Measurements from ENCODE around the gene ZNF565.
A peak's percentile ranks its signal among the peaks of the same experiment; 100 is the strongest.
"Not testable (repeated sequence)": the region's sequence is repeated elsewhere in the genome, so short reads cannot be mapped to it uniquely, and the experiment has no call there.

Gene ZNF565

DNA sequence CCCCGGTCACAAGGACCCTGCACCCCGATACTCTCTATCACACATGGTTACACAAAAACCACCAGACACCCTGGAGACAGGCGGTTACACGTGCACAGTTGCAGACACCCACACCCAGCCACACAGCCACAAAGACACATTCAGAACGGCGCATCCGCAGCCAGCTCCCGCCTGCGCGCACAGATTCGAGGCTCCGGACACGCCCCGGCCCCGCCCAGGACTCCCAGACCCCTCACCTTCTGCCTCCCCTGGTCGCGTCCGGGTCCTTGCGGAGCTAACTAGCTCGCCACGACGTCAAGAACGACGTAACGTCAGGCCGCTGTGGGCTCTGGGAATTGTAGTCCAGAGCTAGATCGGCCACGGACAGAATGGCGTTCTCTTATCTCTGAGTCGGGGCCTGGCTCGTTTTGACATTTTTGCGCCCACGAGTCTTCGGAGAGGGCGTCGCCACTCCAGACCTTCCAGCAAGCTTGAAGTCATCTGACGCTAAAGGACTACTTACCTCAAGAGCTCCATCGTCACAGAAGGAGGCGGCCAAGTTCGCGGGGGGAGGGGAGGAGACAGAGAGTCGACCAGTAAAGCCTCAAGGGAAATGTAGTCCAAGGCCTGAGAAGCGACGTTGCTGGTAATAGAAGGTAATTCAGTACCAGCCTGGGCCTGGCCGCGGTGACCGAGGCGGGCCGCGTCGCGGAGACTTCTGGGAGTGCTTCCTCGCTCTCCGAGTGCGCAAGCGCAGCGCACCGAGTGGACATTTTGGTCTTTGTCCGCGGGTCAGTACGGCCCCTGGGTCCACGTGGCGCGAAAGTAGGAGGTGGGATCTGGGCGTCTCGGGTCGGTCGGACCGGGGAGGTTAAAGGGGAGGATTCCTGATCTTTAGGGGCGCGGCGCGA, at the start of gene ZNF565, which contains the start of gene ZNF146:
ZNF565 (minus strand) TSS at position 280 of the 890 bp plus-strand sequence. CDS start 12,680 bp downstream, outside the sequence.
ZNF146 (plus strand) TSS at position 721 of the 890 bp plus-strand sequence. CDS start 21,335 bp downstream, outside the sequence.
- peak; percentile 98 for DNase-seq (ENCODE audit: low read depth)

DNA sequence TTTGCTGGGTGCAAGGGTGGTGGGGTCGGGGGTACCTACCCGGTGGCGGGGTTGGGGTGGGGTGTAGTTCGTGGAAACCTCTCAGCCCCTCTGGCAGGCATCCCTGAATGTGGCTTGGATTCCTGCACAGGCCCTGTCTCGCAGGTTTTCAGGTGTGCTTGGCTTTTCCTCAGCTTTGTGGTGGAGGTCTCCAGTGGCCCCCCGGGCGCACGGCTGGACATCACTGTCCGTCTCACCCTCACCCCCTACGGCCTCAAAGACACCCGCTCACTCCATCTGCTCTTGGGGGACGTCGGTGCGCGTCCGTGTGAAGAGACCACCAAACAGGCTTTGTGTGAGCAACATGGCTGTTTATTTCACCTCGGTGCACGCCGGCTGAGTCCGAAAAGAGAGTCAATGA, 44.7 kb upstream of the ZNF565 start:
- no peak for DNase-seq (ENCODE audit: low read depth)

DNA sequence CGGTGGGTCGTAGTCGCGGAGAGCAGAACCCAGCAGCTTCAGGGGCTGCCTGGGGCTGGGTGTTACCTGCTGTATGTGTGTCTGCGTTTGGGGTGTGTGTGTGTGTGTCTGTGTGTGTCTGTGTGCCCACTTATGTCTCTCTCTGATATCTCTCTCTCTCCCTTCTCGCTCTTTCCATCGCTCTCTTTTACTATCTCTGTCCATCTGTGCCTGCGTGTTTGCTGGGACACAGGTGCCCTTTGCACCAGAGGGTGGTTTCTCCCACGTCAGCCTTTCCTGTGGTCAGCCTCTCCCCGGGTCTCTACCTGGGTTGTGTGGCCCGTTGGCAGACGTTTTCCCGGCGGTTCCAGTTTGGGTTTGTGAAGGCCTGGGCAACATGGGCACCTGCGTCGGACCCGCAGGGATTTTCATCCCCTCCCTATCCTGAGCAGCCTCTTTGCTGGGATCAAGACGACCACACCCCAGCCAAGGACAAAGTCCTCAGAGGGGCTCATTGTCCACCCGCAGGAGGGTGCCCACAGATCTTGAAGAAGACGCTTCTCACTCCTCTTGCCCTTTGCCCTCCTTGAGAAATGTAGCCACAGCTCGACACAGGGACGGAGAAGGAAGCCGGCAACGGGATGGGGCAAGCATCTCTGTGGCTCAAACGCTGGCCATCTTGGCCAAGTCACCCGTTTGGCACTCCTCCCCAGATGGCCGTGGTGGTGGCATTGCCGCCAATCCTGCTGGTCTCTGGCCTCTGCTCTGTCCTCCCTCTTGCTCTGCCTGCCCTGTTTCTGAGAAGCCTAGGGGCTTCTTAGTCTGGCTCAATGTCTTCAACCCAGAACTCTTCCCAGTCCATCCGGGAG, 43.8 kb upstream of the ZNF565 start:
- no peak for DNase-seq (ENCODE audit: low read depth)

DNA sequence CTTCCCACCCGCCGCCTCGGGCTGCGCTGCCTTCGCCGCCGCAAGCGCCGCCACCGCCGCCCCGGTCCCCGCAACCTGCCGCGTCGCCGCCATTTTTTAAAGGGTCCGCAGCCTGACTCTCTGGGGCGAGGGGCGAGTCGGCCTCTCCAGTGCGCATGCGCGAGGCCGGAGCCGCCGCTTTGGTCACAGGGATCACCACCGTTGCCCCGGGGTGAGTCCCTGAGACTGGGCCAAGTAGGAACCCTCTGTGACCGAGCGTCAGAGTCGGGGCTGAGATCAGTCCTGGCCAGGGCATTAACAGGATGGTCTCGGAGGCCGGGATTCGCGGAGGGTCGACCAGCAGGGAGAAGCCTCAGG, 43.0 kb upstream of the ZNF565 start:
- DNase-seq (ENCODE audit: low read depth): no peak

DNA sequence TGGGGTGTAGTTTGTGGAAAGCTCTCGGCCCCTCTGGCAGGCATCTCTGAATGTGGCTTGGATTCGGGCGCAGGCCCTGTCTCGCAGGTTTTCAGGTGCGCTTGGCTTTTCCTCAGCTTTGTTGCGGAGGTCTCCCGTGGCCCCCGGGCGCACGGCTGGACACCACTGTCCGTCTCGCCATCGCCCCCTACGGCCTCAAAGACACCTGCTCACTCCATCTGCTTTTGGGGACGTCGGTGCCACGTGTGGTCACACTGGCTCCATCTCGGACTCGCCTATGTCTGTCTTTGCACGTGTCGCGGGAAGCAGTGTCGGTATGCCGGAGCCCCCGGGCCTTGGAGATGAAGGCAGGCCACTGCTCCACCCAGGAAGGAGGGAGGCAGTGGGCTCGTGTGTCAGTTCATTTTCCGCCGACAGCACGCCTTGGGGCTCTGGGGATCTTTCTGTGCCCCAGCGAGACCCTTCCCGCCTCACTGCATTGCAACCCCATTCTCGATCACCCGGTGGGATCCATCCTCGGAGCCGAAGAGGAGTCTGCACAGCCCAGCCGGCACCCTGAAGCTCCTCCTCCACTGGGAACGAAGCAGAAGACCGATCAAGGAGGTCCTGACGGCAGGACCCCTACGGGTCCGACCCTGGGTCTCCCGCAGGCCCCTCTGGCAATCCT, 42.5 kb upstream of the ZNF565 start:
- no peak for DNase-seq (ENCODE audit: low read depth)

DNA sequence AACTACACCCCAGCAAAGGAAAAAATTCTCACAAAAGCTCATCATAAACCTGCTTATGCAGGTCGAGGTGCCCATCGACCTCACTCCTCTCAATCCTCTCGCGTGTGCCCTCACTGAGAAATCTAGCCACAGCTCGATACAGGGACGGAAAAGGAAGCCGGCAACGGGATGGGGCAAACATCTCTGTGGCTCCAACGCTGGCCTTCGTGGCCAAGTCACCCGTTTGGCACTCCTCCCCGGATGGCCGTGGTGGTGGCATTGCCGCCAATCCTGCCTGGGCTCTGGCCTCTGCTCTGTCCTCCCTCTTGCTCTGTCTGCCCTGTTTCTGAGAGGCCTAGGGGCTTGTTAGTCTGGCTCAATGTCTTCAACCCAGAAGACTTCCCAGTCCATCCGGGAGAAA, 41.6 kb upstream of the ZNF565 start:
- no peak for DNase-seq (ENCODE audit: low read depth)

DNA sequence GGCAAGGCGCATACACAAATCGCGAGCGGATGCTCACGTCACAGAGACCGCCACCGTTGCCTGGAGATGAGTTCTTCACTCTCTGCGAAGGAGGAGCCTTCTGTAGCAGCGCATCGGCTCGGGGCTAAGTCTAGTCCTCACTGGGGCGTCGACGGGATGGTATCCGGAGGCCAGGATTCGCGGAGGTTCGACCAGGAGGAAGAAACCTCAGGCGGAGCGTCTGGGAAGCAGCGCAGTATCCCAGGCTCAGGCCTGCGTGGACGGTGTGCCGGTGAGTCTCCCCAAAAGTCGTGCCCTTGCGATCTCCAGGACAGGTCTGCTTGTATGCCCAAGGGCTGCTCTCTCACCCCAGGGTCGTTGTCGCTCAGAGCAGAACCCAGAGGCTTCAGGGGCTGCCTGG, 40.9 kb upstream of the ZNF565 start:
- DNase-seq (ENCODE audit: low read depth): no peak

DNA sequence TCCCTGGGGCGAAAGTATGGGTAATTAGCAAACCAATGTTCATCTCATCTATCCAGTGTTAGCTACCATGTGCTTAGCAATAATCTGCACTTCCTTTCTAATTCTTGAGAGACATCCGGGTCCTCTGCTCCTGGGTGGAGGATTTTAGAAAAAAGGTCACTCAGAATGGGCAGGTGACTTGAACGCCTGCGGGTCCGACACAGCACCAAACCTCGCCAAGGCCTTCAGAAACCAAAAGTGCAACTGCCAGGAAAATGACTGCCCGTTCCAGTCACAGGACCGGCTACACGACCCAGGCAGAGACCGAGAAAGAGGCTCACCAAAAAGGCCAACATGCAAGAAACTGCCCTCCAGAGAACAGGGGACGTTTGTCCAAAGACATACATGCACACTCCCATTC, 40.4 kb upstream of the ZNF565 start:
- no peak for DNase-seq (ENCODE audit: low read depth)

DNA sequence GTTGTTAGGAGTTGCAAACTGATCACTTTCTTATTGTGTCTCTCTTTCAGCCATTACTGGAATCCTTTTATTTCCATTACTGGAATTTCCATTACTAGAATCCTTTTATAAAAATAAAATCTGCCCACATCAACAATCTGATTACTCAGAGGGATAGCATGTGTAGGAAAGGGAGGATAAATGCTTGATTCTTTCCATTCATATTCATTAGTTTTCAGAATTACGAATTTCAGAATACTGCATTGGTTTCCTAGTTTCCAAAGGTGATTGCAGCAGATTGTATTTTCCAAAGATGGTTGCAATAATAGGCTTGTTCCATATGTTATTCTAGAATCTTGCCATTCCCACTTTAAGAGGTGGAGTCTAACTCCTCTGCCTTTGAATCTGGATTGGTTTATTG, 37.6 kb upstream of the ZNF565 start:
- no peak for DNase-seq (ENCODE audit: low read depth)

DNA sequence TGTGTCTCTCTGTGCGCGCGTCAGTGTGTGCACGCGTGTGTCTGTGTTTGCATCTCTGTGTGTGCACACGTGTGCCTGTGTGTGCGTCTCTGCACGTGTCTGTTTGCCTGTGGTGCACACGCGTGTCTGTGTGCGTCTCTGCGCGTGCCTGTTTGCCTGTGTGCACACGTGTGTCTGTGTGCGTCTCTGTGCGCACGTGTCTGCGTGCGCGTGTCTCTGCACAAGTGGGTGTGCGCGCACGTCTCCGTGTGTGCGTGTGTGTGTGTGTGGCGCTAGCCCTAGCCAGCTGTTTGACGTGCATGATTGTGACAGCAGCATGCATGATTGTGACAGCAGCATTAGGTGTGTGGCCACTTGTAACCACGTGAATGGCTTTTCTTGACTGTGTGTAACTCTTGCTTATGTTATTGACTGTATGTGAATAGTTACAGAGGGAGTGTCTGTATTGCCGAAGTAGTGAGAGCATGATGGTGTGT, 31.6 kb upstream of the ZNF565 start:
- DNase-seq (ENCODE audit: low read depth): no peak

DNA sequence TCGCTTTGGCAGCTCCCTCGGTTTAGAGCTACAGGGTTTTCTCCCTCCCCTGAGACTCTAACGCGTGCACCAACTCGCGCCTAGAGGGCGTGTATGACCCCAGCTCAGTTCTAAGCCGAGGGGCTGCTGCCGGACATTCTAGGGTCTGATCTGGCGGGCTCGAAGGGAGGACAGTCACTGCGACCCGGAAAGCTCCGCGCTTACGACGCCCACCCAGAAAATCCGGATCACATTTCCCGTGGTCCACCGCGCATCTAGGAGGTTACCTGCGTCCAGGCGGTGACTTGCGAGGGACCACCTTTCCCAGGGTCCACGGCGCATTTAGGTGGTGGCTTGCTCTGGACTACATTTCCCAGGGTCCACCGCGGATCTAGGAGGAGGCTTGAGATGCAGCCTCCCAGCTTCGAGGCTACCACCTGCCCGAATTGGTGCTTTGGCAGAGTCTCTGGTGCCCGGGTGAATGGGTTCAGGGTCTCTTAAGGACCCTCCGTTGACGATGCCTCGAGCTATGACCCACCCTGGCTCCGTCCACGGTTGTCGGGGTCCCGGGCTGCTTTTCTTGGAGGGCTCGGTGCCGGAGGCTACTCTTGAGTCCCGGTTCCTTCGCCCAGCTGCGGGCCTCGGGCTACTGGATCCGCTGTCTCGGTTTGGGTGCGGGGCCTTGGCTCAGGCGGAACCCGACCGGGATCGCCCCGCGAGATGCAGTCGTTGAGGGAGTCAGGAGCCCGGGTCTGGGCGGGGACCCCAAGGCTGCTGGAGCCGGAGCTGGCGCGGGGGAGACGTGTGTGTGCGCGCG, 30.9 kb upstream of the ZNF565 start:
- DNase-seq (ENCODE audit: low read depth): no peak

DNA sequence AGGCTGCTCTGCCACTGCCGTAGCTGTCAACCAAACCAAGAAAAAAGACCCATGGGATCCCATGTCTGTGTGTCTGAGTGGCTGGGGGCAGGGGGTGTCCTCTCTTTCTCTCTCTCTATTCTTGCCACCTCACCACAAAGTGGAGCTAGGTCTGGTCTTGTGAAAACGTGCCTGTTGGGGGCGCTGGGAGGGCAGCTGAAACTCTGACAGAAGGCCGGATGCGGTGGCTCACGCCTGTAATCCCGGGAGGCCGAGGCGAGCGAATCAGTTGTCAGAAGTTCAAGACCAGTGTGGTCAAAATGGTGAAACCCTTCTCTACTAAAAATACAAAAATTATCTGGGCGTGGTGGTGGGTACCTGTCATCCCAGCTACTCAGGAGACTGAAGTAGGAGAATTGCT, 29.6 kb upstream of the ZNF565 start:
- DNase-seq (ENCODE audit: low read depth): no peak

DNA sequence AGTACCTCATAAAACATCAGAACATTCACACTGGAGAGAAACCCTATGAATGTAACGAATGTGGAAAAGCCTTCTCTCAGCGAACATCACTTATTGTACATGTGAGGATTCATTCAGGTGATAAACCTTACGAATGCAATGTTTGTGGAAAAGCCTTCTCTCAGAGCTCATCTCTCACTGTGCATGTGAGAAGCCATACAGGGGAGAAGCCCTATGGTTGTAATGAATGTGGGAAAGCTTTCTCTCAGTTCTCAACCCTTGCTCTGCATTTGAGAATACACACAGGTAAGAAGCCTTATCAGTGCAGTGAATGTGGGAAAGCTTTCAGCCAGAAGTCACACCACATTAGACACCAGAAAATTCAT, 22.5 kb upstream of the ZNF565 start:
- no peak for DNase-seq (ENCODE audit: low read depth)

DNA sequence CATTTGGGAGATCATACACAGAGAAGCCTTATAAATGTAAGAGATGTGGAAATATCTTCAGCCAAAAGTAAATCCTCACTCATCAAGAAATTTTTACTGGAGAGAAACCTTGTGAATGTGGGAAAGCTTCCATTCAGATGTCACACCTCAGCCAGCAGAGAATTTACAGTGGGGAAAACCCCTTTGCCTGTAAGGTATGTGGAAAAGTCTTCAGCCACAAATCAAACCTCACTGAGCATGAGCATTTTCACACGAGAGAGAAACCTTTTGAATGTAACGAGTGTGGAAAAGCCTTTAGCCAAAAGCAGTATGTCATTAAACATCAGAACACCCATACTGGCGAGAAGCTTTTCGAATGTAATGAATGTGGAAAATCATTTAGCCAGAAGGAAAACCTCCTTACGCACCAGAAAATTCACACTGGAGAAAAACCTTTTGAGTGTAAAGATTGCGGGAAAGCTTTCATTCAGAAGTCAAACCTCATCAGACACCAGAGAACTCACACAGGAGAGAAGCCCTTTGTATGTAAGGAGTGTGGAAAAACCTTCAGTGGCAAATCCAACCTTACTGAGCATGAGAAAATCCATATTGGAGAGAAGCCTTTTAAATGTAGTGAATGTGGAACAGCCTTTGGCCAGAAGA, 22.0 kb upstream of the ZNF565 start:
- no peak for DNase-seq (ENCODE audit: low read depth)

DNA sequence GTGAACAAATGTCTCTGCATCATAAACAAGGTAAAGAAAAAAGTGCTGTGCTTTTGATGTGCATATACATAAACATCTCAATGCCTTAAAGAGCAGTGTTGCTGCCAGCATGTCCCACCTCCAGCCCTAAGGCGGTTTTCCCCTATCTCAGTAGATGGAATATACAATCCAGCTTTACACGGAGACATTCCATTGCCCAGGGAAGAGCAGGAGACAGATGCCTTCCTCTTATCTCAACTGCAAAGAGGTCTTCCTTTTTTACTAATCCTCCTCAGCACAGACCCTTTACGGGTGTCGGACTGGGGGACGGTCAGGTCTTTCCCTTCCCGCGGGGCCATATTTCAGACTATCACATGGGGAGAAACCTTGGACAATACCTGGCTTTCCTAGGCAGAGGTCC, 19.2 kb upstream of the ZNF565 start:
- DNase-seq (ENCODE audit: low read depth): not testable (repeated sequence)

DNA sequence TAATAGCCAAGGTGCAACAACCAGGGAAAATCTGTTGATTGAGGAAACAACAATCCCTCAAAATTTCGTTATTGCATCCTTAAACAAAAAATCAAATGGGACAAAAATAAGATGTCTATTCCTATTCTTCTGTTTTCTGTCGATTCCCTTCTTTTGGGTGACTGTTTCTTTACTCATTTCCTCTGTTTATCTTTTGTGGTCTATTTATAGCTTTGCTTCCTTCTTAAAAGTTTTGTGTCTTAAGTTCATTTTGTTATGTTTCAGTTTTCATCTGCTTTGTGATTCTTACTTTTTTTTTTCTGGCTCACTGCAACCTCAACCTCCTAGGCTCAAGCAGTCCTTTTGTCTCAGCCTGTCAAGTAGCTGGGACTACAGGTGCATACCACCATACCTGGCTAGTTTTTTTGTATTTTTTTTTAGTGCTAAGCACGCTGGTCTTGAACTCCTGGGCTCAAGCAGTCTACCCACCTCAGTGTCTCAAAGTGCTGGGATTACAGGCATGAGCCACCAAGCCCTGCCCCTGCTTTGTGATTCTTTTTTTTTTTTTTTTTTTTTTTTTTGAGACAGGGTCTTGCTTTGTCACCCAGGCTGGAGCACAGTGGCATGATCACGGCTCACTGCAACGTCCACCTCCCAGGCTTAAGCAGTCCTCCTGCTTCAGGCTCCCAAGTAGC, 10.9 kb upstream of the ZNF565 start:
- peak; percentile 38 for DNase-seq (ENCODE audit: low read depth)

DNA sequence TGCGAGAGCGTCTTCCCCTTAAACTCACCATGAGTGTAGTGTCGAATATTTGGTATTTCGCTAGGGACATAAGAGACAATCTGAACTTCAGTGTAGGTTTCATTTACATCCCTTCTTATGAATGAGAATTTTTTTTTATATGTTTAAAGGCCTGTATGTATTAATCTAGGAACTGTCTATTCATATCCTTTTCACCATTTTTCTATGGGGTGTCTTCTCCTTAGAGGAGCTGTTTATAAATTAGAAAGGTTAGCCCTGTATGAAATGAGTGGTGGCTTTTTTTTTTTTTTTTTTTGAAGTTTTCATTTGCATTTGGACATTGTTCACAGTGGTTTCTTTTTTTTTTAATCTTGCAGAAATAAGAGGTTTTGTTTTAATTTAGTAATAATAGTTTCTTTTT, 8.0 kb upstream of the ZNF565 start:
- no peak for DNase-seq (ENCODE audit: low read depth)

DNA sequence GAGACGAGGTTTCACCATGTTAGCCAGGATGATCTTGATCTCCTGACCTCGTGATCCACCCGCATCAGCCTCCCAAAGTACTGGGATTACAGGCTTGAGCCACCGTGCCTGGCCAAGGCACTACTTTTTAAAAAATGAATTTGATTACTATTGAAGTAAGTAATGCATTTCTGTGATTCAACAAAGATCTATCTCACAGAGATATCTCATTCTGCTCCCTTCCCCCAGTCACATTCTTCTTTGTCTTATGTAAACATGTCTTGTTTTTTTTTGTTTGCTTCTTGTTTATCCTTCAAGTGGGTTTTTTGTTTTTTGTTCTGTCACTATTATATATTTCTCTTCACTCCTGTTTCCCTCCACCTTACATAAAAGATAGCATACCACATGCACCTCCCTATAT, 7.0 kb upstream of the ZNF565 start:
- DNase-seq (ENCODE audit: low read depth): no peak

DNA sequence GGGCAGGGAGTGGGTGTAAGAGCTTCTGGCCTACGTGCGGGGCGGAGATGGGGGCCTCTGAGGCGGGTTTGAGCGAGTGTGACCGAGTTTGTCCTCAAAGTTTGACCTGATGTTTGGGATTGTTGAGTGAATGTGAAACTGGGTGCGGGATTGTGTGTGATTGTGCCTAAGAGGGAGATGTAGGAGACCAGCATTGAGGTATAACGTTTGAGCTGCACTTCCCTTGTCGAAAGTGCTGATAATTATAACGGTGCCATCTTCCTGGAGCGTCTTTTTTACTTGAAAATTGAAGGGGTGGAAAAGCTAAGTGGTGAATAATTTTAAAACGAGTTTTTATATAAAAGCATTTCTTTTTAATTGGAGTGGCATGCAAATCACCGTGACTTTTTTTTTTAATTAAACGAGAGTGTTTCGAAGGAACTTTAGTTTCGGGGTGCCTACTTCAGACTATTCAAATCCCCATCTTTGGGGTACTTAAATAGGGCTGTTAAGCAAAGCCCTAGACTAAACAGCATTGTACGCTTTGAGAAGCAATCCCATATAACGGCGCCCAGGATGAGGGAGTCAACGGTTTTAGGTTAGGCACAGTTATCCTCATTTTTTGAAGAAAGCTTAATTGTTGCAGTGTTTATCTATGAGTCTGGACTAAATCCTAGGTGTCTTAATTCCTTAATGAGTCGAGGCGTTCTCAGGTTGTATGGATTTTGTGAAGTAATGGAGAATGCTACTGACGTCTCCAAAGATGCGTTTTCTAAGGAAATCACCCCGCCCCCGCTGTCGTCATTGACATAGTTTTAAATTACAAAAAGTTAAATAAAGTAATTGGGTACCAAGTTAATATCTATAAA, 1.0 kb upstream of the ZNF565 start:
- DNase-seq (ENCODE audit: low read depth): peak; percentile 22

DNA sequence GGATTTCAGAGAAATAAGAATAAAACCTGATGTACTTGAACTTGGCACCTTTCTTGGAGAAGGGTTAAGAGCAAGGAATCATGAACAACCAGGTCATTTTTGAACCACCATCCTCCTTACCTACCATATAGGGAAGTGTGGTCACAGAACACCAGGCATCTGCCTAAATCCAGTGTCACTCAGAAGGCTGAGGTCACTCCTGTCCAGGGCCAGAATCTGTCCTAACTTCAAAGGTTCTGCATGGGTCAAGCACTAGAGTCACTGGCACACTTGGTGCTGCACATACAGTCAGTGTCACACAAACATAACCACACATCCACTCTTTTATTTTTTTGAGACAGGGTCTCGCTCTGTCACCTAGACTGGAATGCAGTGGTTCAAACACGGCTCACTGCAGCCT, 1.6 kb downstream of the ZNF565 start:
- DNase-seq (ENCODE audit: low read depth): no peak
